Gastroesophageal sphincter (tissue), 4 donors: Measurements from ENCODE around the gene ZNF287. TPM values are rescaled to one million over a fixed set of nuclear protein-coding genes. Genes with fewer than 3 reads are reported as not detected.
"Not testable (repeated sequence)": the region's sequence is repeated elsewhere in the genome, so short reads cannot be mapped to it uniquely, and the experiment has no call there.

ENCODE experiments used
- ATAC-seq: fragments of 150-250 bp; one replicate; pipeline ENCODE4 v1.9.1; 2016; ENCODE audit warnings: mild to moderate bottlenecking, moderate library complexity
- H3K27ac ChIP-seq, 4 donors: fragments of 200-600 bp; sonication (generic) in 3 of 4; 1 replicate in 3 of 4; 2 replicates in 1 of 4; pipeline ENCODE4 v1.5.1; 2016 to 2019
- H3K27me3 ChIP-seq: fragments of 200-600 bp; sonication (generic); one replicate; pipeline ENCODE4 v1.5.1; 2019
- H3K36me3 ChIP-seq, 2 donors: fragments of 200-600 bp; sonication (generic); one replicate each; pipeline ENCODE4 v1.5.1; 2019; ENCODE audit warnings: control low read depth in 1 of 2
- H3K4me1 ChIP-seq, 3 donors: fragments of 200-600 bp; sonication (generic); 1 replicate in 2 of 3; 2 replicates in 1 of 3; pipeline ENCODE4 v1.5.1; 2016 to 2019; ENCODE audit warnings: control low read depth in 2 of 3
- H3K4me3 ChIP-seq, 2 donors: fragments of 200-600 bp; sonication (generic); one replicate each; pipeline ENCODE4 v1.5.1; 2019; ENCODE audit warnings: mild to moderate bottlenecking in 1 of 2, moderate library complexity in 1 of 2
- H3K9me3 ChIP-seq, 3 donors: fragments of 200-600 bp; sonication (generic); one replicate each; pipeline ENCODE4 v1.5.1; 2017 to 2019; ENCODE audit warnings: control low read depth in 2 of 3
- EP300 ChIP-seq: sonication (generic); formaldehyde crosslinking; IDR thresholded peaks from one replicate; pipeline ENCODE4 v1.6.1; 2017; ENCODE audit warnings: antibody characterized with exemption, mild to moderate bottlenecking
- POLR2A ChIP-seq, 2 donors: fragments of 450-650 bp; IDR thresholded peaks; one replicate each; pipeline ENCODE4 v1.6.1; 2017; ENCODE audit warnings: antibody characterized with exemption in 2 of 2, mild to moderate bottlenecking in 2 of 2, moderate library complexity in 1 of 2
- POLR2AphosphoS5 ChIP-seq: sonication (generic); formaldehyde crosslinking; IDR thresholded peaks from one replicate; pipeline ENCODE4 v1.6.1; 2017; ENCODE audit warnings: antibody characterized with exemption
- WGBS, 2 donors: methylation state at CpG; one replicate each; pipeline ENCODE4 v1.1.5; 2018; ENCODE audit warnings: low coverage in 1 of 2; 5-methylcytosine and 5-hydroxymethylcytosine counted together
- total RNA-seq, 4 donors: library from RNA; depleted of rRNA; stranded (reverse); fragments of >200 nt; gene quantifications; one replicate each; pipeline ENCODE4 v1.1.0, GENCODE V29; 2016
- TF ChIP-seq, protein P1 (sequence below), 4 experiments: fragments of 200-600 bp in 2 of 4; fragments of 450-650 bp in 2 of 4; sonication (generic) in 1 of 4; IDR thresholded peaks; one replicate each; pipeline ENCODE4 v1.5.1; 2017 to 2019; ENCODE audit warnings: antibody characterized with exemption in 4 of 4, mild to moderate bottlenecking in 2 of 4, moderate library complexity in 2 of 4

Gene ZNF287
- total RNA-seq, 4 donors from 2014 or later, result 6.7 to 11.9 (median 9.3) TPM

DNA sequence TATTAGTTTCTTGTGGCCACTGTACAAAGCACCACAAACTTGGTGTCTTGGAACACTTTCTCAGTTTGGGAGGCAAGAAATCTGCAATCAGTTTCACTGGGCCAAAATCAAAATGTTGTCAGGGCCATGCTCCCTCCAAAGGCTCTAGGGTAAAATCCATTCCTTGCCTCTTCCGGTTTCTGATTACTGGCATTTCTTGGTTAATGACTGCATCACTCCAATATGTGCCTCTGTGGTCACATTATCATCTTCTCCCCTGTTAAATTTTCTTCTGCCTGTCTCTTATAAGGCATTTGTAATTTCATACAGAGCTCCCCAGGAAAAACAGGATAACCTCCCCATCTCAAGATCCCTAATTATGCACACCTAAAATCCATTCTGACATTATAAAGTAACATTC lies 34.8 kb downstream of the ZNF287 start:
- no peaks in the 10 kb centered on the region for H3K9me3 ChIP-seq
- peaks cover 0 to 19% (median 0%) of the 10 kb centered on the region in 3 donors for H3K4me1 ChIP-seq
- no peak overlapping the region for H3K27ac ChIP-seq
- WGBS, 2 donors, result 90 to 92% methylated on average over 1 of the region's 1 CpG
- H3K27me3 ChIP-seq, result peaks cover 25% of the 10 kb centered on the region
- TF ChIP-seq POLR2A (IDR thresholded peaks at IDR 0.05) (no peak), EP300 (no peak), POLR2AphosphoS5 (no peak)
- TF ChIP-seq, protein P1, sequence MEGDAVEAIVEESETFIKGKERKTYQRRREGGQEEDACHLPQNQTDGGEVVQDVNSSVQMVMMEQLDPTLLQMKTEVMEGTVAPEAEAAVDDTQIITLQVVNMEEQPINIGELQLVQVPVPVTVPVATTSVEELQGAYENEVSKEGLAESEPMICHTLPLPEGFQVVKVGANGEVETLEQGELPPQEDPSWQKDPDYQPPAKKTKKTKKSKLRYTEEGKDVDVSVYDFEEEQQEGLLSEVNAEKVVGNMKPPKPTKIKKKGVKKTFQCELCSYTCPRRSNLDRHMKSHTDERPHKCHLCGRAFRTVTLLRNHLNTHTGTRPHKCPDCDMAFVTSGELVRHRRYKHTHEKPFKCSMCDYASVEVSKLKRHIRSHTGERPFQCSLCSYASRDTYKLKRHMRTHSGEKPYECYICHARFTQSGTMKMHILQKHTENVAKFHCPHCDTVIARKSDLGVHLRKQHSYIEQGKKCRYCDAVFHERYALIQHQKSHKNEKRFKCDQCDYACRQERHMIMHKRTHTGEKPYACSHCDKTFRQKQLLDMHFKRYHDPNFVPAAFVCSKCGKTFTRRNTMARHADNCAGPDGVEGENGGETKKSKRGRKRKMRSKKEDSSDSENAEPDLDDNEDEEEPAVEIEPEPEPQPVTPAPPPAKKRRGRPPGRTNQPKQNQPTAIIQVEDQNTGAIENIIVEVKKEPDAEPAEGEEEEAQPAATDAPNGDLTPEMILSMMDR (IDR thresholded peaks at IDR 0.05), result no peak
- H3K36me3 ChIP-seq, result no peaks in the 10 kb centered on the region
- no peak for ATAC-seq
- H3K4me3 ChIP-seq, result no peak overlapping the region

DNA sequence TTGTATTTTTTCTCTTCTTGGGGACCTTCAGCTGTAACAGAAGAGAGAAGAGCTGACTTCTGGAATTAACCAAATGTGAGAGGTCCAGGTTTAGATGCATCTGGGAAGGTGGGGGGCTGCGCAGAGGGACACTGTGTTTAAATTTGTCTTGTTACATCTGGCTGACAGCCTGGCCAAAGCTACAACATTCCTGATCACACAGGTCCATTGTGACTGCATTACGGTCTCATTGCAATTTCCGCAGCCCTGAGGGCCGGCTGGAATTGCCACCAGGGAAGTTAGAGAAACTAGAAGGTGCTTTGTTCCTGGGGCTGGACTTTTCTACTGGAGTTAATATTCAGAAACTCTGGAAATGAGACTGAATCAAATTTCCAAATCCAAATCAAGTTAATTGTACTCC lies 39.1 kb downstream of the ZNF287 start:
- Histone ChIP-seq H3K36me3 (no peaks in the 10 kb centered on the region), H3K4me3 (no peak overlapping the region), H3K9me3 (no peaks in the 10 kb centered on the region), H3K27me3 (peaks cover 37% of the 10 kb centered on the region), H3K4me1 (peaks cover 0 to under 1% (median 0%) of the 10 kb centered on the region in 3 donors), H3K27ac (no peak overlapping the region)
- 80% methylated on average over 1 of the region's 4 CpGs for WGBS, 2 donors
- TF ChIP-seq EP300, result no peak
- TF ChIP-seq POLR2AphosphoS5, result no peak
- no peak for TF ChIP-seq POLR2A (IDR thresholded peaks at IDR 0.05)
- TF ChIP-seq, protein P1 (IDR thresholded peaks at IDR 0.05), result no peak
- no peak for ATAC-seq

DNA sequence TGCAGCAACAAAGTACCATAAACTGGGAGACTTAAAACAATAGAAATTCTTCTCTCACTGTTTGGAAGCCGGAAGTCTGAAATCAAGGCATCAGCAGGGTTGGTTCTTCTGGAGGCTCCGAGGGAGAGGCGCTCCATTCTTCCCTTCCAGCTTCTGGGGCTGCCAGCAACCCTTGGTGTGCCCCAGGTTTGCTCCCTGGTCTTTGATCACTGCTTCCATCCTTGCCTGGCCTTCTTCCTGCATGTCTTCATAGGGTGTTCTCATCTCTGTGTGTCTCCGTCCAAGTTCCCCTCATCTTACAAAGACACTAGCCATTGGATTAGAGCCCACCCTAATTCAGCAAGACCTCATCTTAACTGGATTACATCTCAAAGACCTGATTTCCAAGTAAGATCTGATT lies 41.7 kb downstream of the ZNF287 start:
- 51 to 76% methylated on average over 2 to 4 of the region's 4 CpGs for WGBS, 2 donors
- H3K4me1 ChIP-seq, result no peaks in the 10 kb centered on the region
- no peaks in the 10 kb centered on the region for H3K9me3 ChIP-seq
- H3K27me3 ChIP-seq, result peaks cover 38% of the 10 kb centered on the region
- no peak overlapping the region for H3K4me3 ChIP-seq
- no peak overlapping the region for H3K27ac ChIP-seq
- TF ChIP-seq, protein P1 (IDR thresholded peaks at IDR 0.05), result no peak
- no peak for TF ChIP-seq POLR2AphosphoS5
- no peak for TF ChIP-seq EP300
- TF ChIP-seq POLR2A (IDR thresholded peaks at IDR 0.05), result no peak
- no peaks in the 10 kb centered on the region for H3K36me3 ChIP-seq
- ATAC-seq, result no peak

DNA sequence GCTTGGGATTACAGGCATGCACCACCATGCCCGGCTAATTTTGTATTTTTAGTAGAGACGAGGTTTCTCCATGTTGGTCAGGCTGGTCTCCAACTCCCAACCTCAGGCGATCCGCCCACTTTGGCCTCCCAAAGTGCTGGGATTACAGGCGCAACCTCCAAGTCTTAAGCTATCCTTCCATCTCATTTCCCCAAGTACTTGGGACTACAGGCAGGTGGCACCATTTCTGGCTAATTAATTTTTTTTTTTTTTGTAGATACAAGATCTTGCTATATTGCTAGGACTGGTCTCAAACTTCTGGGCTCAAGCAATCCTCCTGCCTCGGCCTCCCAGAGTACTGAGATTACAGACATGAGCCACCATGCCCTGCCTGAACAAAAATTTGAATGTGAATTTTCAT lies 43.4 kb downstream of the ZNF287 start:
- H3K9me3 ChIP-seq, H3K27ac ChIP-seq, H3K36me3 ChIP-seq, H3K4me3 ChIP-seq, ATAC-seq, H3K4me1 ChIP-seq: not testable (repeated sequence)
- H3K27me3 ChIP-seq, result peaks cover 21% of the 10 kb centered on the region
- WGBS, 2 donors, result 93 to 100% methylated on average over 5 of the region's 6 CpGs

DNA sequence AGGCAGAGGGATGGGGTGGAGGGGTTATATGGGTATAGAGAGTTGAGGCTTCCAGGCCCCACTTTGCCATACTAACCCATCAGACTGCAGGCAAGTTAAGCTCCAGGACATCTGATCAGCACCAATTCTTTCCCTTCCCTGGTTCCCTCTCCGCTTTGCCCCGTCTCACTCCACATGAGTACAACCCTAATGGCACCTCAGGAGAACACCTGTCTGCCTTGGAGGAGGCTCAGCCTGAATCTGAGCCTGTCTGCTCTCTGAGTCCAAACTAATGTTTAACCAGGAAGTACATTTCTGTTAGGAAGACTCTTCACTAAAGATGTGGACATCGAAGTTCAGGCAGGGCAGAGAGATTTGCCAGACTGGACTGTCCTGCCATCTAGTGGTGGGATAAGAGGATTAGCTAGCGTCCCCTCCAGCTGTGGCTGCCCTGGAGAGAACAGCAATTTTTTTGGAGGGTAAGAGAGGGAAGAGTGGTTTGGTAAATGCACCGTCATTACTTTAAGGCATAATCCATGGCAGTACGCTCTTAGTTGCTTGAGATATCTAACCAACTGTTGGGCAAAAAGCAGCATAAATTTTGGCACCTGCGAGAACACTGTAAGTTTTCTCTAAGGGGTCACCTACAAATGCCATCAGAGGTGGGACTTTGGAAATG lies 47.8 kb downstream of the ZNF287 start:
- Histone ChIP-seq H3K27ac (no peak overlapping the region), H3K36me3 (no peaks in the 10 kb centered on the region)

More for the DNA sequence above, 47.8 kb downstream of the ZNF287 start:
- Histone ChIP-seq H3K4me3 (no peak overlapping the region), H3K4me1 (peaks cover 0 to 16% (median 0%) of the 10 kb centered on the region in 3 donors), H3K27me3 (peaks cover 33% of the 10 kb centered on the region), H3K9me3 (no peaks in the 10 kb centered on the region)
- 33 to 39% methylated on average over 3 to 4 of the region's 7 CpGs for WGBS, 2 donors
- peak; percentile 16 for TF ChIP-seq POLR2AphosphoS5
- TF ChIP-seq, protein P1 (IDR thresholded peaks at IDR 0.05), result peak; percentile 80 to 93 (median 88)
- no peak for TF ChIP-seq EP300
- no peak for TF ChIP-seq POLR2A (IDR thresholded peaks at IDR 0.05)
- peak; percentile 93 for ATAC-seq
